ENCODE measurements around the gene CARNS1.

CARNS1 gene

DNA sequence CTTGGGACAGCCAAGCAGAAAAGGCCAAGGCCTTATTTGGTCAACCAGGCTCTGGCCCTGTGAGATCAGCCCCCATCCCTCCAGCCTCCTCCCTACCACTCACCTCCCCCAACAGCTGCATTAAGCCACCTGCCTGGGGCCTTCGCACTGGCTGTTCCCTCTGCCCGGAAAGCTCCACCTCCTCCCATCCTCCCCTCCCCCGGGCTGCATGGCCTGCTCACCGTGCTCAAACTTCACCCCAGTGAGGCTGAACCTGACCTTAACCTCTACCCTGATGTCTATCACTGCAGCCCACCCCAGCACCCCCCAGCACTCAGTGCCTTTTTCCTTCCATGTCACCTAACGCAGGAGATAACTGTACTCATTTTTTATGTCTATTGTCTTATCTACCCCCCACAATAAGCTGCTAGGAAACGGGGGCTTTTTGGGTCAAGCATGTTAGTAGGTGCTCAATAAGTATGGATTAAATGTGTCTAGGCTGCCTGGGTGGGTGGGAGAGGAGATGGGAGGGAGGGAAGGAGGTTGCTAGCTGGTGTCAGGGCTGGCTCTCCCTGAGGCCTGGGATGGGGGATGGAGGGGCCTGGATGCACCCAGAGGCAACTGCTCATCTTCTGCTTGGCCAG is 21.1 kb downstream of the CARNS1 start:
- DNase-seq (ENCODE audit: low read depth), result no peak
- TF ChIP-seq, protein P1, sequence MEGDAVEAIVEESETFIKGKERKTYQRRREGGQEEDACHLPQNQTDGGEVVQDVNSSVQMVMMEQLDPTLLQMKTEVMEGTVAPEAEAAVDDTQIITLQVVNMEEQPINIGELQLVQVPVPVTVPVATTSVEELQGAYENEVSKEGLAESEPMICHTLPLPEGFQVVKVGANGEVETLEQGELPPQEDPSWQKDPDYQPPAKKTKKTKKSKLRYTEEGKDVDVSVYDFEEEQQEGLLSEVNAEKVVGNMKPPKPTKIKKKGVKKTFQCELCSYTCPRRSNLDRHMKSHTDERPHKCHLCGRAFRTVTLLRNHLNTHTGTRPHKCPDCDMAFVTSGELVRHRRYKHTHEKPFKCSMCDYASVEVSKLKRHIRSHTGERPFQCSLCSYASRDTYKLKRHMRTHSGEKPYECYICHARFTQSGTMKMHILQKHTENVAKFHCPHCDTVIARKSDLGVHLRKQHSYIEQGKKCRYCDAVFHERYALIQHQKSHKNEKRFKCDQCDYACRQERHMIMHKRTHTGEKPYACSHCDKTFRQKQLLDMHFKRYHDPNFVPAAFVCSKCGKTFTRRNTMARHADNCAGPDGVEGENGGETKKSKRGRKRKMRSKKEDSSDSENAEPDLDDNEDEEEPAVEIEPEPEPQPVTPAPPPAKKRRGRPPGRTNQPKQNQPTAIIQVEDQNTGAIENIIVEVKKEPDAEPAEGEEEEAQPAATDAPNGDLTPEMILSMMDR (IDR thresholded peaks at IDR 0.05; ENCODE audit: control insufficient read depth, insufficient read depth, low read depth, low read length, missing control alignments), result no peak

DNA sequence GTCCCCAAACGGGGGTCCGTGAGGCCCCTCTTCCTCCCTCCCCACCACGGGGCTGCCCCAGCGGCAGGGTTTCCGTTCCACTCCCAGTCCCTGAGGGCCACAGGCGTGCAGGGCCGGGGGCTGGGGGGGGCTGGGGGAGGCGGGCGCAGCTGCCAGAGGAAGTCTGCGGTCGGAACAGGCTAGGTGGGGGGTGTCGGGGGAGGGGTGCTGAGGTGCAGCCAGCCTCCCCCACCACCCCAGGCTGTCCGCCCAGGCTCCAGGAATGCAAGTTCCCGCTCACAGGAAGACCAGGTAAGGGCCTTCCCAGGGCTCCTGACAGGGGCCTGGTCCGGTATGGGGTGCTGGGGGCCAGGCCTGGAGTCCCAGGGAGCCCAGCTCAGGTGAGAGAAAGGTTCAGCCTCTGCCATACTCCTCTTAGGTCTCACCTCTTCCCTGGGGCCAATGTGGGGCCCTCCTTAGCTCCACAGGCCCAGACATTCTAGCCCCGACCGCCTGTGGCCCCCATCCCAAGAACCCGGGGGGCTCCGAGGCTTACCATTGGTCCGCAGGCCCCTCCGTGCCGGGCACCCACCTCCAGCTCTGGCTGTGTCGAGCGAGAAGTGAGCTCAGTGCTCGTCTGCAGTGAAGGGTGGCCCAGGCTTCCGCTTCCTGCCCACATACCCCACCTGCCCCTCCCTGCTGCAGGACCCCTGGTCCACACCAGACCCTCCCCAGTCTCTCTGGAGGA is 21.8 kb downstream of the CARNS1 start, which contains the start of gene PTPRCAP:
Gene PTPRCAP, minus strand, starts transcription at position 601 of the 727 bp plus-strand sequence. Its CDS starts 63 bp downstream, at position 538.
- H3K4me3 ChIP-seq (ENCODE audit: control insufficient read depth, low read depth, low read length), result no peak within 1 kb of the TSS
- TF ChIP-seq, protein P1 (IDR thresholded peaks at IDR 0.05; ENCODE audit: control insufficient read depth, insufficient read depth, low read depth, low read length, missing control alignments), result no peak
- DNase-seq (ENCODE audit: low read depth), result no peak

More for the DNA sequence above, 21.1 kb downstream of the CARNS1 start:
- H3K4me3 ChIP-seq (ENCODE audit: control insufficient read depth, low read depth, low read length), result no peak overlapping the region

DNA sequence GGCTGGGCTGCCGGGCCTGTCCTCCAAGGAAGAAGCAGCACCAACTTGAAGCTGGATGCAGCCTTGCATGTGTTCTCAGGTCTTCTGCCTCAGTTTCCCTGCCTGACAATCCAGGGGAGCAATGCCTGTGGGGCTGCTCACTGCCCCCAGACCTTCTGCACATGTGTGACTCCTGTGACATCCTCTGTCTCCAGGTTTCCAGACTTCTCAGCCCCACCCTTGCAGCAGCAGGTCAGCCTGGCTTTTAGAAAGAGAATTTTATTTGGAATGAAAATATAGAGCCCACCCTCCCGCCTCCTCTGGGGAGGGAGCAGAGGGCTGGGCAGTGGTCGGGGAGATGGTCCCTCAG is 22.3 kb downstream of the CARNS1 start:
- TF ChIP-seq, protein P1 (IDR thresholded peaks at IDR 0.05; ENCODE audit: control insufficient read depth, insufficient read depth, low read depth, low read length, missing control alignments), result no peak
- no peak overlapping the region for H3K4me3 ChIP-seq (ENCODE audit: control insufficient read depth, low read depth, low read length)
- no peak for DNase-seq (ENCODE audit: low read depth)

DNA sequence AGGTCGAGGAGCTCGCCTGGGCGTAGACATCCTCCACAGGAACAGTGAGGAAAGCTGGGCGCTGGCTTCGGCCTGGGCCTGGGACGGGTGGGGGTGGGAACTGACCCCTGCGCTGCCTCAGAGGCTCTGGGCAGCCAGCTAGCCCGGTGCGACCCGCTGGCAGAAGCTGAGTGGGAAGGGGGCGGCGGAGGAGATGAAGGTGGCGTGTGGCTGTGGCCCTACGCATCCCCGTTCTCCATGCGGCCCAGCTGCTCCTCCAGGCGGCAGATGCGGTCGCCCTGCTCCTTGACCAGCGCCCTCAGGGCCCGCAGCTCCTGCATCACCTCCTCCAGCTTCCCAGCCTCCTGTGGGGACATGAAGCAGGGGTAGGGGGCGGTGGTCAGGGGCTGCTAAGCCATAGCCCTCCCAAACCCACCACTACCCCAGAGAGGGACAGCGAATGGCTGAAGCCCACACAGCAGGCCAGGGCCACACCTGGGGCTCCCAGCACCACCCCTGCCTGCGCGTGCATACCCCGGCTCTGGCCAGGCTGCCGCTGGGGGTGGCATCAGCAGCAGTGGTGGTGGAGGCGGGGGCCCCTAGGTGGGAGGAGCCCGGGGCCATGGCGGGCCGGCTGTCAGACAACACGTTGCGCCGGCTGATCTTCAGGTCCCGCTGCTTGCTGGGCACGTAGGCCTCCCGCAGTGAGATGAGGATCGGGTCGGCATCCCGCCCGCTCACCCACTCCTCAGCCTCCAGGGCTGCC is 22.9 kb downstream of the CARNS1 start:
- no peak for DNase-seq (ENCODE audit: low read depth)
- no peak overlapping the region for H3K4me3 ChIP-seq (ENCODE audit: control insufficient read depth, low read depth, low read length)

DNA sequence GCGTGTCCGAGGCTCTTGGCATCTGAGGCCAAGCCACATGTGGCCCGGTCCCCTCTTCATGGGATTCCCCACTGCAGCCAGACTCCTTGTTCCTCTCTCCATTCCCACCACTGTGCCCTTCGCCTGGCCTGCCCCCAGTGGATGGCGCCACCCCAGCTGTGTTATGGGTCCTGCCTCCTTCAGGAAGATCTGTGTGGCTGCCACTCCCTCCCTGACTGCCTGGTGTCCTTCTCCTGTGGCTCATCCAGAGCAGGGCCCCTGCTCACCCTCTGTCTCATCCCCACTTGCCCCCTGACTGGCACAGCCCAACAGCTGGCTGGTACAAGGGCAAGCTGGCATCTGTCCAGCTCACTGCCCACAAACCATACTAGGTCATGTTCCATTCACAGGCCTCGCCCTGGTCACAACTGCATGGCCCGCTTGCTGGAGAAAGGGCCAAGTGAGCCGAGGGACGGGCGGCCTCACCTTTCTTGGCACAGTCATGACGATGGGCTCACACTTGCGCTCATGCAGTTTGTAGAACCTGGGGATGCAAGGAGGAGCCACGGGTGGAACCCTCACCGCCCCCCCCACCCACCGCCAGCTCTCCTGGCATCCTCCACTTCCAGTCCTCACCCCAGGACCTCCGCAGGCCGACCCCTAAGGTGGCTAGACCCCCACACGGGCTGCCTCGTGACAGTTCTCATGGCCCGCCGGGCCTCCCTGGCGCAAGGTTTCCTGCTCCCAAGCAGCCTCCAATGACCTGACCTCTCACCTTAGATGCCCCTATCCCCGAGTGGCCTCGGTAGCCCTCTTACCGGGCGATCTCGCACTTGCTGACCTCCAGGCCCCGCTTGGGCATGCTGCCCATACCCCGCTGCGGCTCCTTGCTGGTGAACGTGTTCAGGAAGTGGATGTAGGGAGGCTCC is 24.1 kb downstream of the CARNS1 start:
- H3K4me3 ChIP-seq (ENCODE audit: control insufficient read depth, low read depth, low read length), result no peak overlapping the region
- DNase-seq (ENCODE audit: low read depth), result no peak
- TF ChIP-seq, protein P1 (IDR thresholded peaks at IDR 0.05; ENCODE audit: control insufficient read depth, insufficient read depth, low read depth, low read length, missing control alignments), result peak; percentile 33

More for the DNA sequence above, 22.9 kb downstream of the CARNS1 start:
- TF ChIP-seq, protein P1 (IDR thresholded peaks at IDR 0.05; ENCODE audit: control insufficient read depth, insufficient read depth, low read depth, low read length, missing control alignments), result no peak

All from AG09309 (cell line).